ENCODE results near the gene DFFA. TPM values are rescaled to one million over a fixed set of nuclear protein-coding genes. Genes with fewer than 3 reads are reported as not detected.

The DFFA gene
- total RNA-seq, 4 donors from 2014 or later = 7.5 to 31.6 (median 17.1) TPM

DNA sequence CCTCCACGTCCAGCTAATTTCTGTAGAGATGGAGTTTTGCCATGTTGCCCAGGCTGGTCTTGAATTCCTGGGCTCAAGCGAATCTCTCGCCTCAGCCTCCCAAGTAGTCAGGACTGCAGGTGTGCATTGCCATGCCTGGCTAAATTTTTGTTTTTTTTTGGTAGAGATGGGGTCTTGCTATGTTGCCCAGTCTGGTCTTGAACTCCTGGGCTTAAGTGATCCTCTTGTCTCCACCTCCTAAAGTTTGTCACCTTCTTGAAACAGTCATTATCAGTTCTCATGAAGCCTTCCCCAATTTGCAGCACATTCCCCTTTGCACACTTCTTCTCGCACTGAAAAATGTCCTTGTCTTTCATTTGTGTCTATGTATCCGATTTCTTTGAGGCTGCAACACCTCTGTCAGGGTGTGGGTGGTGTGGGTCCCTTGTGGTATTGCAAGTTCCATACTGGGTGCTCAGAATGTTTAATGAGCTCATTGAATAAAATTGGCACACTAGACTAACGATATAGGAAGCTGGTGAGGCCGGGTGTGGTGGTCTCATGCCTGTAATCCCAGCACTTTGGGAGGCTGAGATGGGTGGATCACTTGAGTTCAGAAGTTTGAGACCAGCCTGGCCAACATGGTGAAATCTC is 25.4 kb downstream of the DFFA start:
- H3K4me1 ChIP-seq = no peaks in the 10 kb centered on the region
- H3K27me3 ChIP-seq = no peaks in the 10 kb centered on the region
- 97 to 100% methylated on average over 2 to 7 of the region's 7 CpGs for WGBS, 2 donors (ENCODE audit: low coverage in 1 of 2)
- no peak for TF ChIP-seq POLR2A (IDR thresholded peaks at IDR 0.05)
- no peak for TF ChIP-seq POLR2AphosphoS5 (IDR thresholded peaks at IDR 0.05)
- no peak for TF ChIP-seq CTCF (IDR thresholded peaks at IDR 0.05)
- no peak for TF ChIP-seq EP300 (IDR thresholded peaks at IDR 0.05; ENCODE audit: low read depth)
- DNase-seq = no peak
- intact Hi-C loops (cut with DNase I; ENCODE audit: low total_unique reads) (no loop called here), in situ Hi-C loops (cut with MboI; ENCODE audit: low pct_ligation_motif_present in 1 of 4, low pct_unique_long_range_greater_than_20kb in 1 of 4, low sequenced_read_pairs in 3 of 4) (no loop called here)
- no peaks in the 10 kb centered on the region for H3K36me3 ChIP-seq
- no peak overlapping the region for H3K4me3 ChIP-seq
- H3K27ac ChIP-seq = no peak overlapping the region
- no peaks in the 10 kb centered on the region for H3K9me3 ChIP-seq

GRCh38 chr1:10444795-10445397 is 27.4 kb downstream of the DFFA start:
- TF ChIP-seq EP300 (IDR thresholded peaks at IDR 0.05; ENCODE audit: low read depth) (no peak), POLR2A (IDR thresholded peaks at IDR 0.05) (no peak), POLR2AphosphoS5 (IDR thresholded peaks at IDR 0.05) (no peak), CTCF (IDR thresholded peaks at IDR 0.05) (no peak)
- in situ Hi-C loops (cut with MboI; ENCODE audit: low pct_ligation_motif_present in 1 of 4, low pct_unique_long_range_greater_than_20kb in 1 of 4, low sequenced_read_pairs in 3 of 4) = no loop called here

GRCh38 chr1:10444248-10444647 is 28.1 kb downstream of the DFFA start:
- intact Hi-C loops (cut with DNase I; ENCODE audit: low total_unique reads) = no loop called here
- H3K9me3 ChIP-seq = no peaks in the 10 kb centered on the region
- H3K4me3 ChIP-seq = no peak overlapping the region
- TF ChIP-seq POLR2AphosphoS5 (IDR thresholded peaks at IDR 0.05) (no peak), CTCF (IDR thresholded peaks at IDR 0.05) (no peak), POLR2A (IDR thresholded peaks at IDR 0.05) (no peak), EP300 (IDR thresholded peaks at IDR 0.05; ENCODE audit: low read depth) (no peak)
- H3K36me3 ChIP-seq = no peaks in the 10 kb centered on the region
- in situ Hi-C loops (cut with MboI; ENCODE audit: low pct_ligation_motif_present in 1 of 4, low pct_unique_long_range_greater_than_20kb in 1 of 4, low sequenced_read_pairs in 3 of 4) = no loop called here
- no peaks in the 10 kb centered on the region for H3K27me3 ChIP-seq
- 97 to 100% methylated on average over 2 to 6 of the region's 6 CpGs for WGBS, 2 donors (ENCODE audit: low coverage in 1 of 2)
- H3K4me1 ChIP-seq = no peaks in the 10 kb centered on the region
- no peak for DNase-seq
- no peak overlapping the region for H3K27ac ChIP-seq

More at GRCh38 chr1:10444795-10445397, 27.4 kb downstream of the DFFA start:
- Histone ChIP-seq H3K9me3 (no peaks in the 10 kb centered on the region), H3K4me3 (no peak overlapping the region), H3K4me1 (no peaks in the 10 kb centered on the region), H3K36me3 (no peaks in the 10 kb centered on the region), H3K27me3 (no peaks in the 10 kb centered on the region), H3K27ac (no peak overlapping the region)
- intact Hi-C loops (cut with DNase I; ENCODE audit: low total_unique reads) = no loop called here
- 91 to 100% methylated on average over 1 to 7 of the region's 7 CpGs for WGBS, 2 donors (ENCODE audit: low coverage in 1 of 2)
- no peak for DNase-seq

DNA sequence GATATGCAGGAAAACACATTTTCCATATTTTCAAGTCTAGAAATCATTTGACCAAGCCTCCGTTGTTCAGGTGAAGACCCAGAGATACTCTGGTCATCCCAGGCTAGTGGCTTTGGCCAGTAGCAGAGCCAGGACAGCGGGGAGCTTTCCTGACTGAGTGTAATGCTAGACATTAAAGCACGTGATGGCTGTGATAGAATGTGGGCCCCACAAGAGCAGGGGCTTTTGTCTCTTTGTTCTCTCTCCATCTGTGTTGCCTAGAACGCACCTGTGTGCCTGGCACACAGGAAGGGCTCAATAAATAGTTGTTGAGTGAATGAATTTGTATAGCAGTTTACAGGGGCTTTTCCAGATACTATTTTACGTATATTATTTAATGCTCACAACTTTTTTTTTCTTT is 31.5 kb downstream of the DFFA start:
- H3K27ac ChIP-seq = no peak overlapping the region
- no peak overlapping the region for H3K4me3 ChIP-seq
- intact Hi-C loops (cut with DNase I; ENCODE audit: low total_unique reads) = no loop called here
- H3K27me3 ChIP-seq = no peaks in the 10 kb centered on the region
- no peak for TF ChIP-seq POLR2AphosphoS5 (IDR thresholded peaks at IDR 0.05)
- TF ChIP-seq EP300 (IDR thresholded peaks at IDR 0.05; ENCODE audit: low read depth) = no peak
- TF ChIP-seq CTCF (IDR thresholded peaks at IDR 0.05) = no peak
- no peak for TF ChIP-seq POLR2A (IDR thresholded peaks at IDR 0.05)
- H3K4me1 ChIP-seq = no peaks in the 10 kb centered on the region
- 93 to 94% methylated on average over 2 to 5 of the region's 5 CpGs for WGBS, 2 donors (ENCODE audit: low coverage in 1 of 2)
- no peaks in the 10 kb centered on the region for H3K36me3 ChIP-seq
- DNase-seq = no peak
- no peaks in the 10 kb centered on the region for H3K9me3 ChIP-seq
- in situ Hi-C loops (cut with MboI; ENCODE audit: low pct_ligation_motif_present in 1 of 4, low pct_unique_long_range_greater_than_20kb in 1 of 4, low sequenced_read_pairs in 3 of 4) = no loop called here
